Loucy (cell line): ENCODE measurements around the gene TCF7.

Experiments used
- EZH2phosphoT487 ChIP-seq: fragments of 200-600 bp; IDR thresholded peaks from 2 replicates; pipeline ENCODE4 v1.6.1; 2018; ENCODE audit warnings: antibody characterized with exemption, mild to moderate bottlenecking, moderate library complexity, borderline replicate concordance
- TF ChIP-seq, protein P1 (sequence below): fragments of 200-600 bp; sonication (generic); conservative IDR thresholded peaks from 2 replicates; pipeline ENCODE4 v1.5.1; 2014; ENCODE audit warnings: mild to moderate bottlenecking, antibody characterized with exemption, low read length

DNA sequence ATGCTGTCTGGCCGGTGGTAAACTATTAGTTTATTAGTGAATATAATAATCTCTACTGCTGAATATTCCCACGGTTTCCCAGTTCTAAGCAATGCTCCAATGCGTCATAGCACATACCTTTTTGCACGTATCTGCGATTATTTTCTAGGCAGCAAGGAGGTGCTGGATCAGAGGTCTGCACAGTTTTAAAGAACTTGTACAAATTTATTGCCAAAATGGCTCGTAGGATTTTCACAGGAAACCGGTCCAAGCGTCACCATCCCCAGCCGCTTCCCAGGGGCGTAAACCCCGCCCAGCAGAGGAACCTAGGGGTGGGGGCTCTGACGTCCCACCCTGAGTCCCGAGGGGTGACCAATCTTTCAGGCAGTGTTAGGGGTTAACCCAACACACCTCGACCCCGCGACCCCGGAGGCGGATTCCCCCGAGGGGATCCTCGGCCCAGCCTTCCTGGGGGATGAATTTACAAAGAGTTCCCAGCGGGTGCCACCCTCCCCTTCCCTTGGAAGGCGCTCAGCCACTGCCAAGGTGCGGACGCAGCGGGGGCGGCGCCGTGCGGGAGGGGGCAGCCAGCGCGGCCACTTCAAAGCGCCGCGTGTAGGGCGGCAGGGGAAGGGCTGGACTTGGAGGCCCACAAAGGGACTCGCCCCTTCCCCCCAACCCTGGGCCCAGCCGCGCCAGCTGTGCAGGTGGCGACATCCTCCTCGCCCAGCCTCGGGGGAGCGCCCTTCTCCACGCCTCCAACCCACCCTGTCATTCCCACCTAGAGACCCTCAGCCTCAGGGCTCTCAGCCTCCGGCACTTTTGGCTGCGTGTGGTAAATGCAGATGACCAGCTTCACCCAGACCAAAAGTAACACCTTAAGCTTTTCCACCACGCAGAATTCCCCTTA, 43.5 kb upstream of the TCF7 start:
- TF ChIP-seq, protein P1, sequence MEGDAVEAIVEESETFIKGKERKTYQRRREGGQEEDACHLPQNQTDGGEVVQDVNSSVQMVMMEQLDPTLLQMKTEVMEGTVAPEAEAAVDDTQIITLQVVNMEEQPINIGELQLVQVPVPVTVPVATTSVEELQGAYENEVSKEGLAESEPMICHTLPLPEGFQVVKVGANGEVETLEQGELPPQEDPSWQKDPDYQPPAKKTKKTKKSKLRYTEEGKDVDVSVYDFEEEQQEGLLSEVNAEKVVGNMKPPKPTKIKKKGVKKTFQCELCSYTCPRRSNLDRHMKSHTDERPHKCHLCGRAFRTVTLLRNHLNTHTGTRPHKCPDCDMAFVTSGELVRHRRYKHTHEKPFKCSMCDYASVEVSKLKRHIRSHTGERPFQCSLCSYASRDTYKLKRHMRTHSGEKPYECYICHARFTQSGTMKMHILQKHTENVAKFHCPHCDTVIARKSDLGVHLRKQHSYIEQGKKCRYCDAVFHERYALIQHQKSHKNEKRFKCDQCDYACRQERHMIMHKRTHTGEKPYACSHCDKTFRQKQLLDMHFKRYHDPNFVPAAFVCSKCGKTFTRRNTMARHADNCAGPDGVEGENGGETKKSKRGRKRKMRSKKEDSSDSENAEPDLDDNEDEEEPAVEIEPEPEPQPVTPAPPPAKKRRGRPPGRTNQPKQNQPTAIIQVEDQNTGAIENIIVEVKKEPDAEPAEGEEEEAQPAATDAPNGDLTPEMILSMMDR, result no peak
- TF ChIP-seq EZH2phosphoT487, result no peak
